AG04449 (cell line): ENCODE data around the gene CD300E.

Experiments
- CTCF ChIA-PET: fragments of 350-600 bp; formaldehyde crosslinking; extraction: SDS; loops from one replicate; lab custom pipeline; 2021; ENCODE audit warnings: antibody characterized with exemption; lab: Yijun Ruan, JAX
- POLR2A ChIA-PET: fragments of 400-600, 350-600 bp; formaldehyde crosslinking; extraction: SDS; loops from one replicate; lab custom pipeline; 2020; ENCODE audit warnings: antibody characterized with exemption, inconsistent platforms; lab: Yijun Ruan, JAX
- DNase-seq: peaks from one replicate; pipeline ENCODE4 v3.0.0-alpha.2; 2010; ENCODE audit warnings: low read depth, low spot score
- H3K4me3 ChIP-seq: 2 replicates; pipeline ENCODE4 v1.5.1; 2011; ENCODE audit warnings: low read depth, mild to moderate bottlenecking, control low read depth, low read length
- TF ChIP-seq, protein P1 (sequence below): IDR thresholded peaks from one replicate; pipeline ENCODE4 v1.5.1; 2011; ENCODE audit warnings: mild to moderate bottlenecking, moderate library complexity, low read length, control low read depth, inconsistent platforms; ENCODE audit not compliant: insufficient read depth; ENCODE audit errors: missing control alignments

CD300E gene

GRCh38 chr17:74605361-74605760 lies 18.2 kb downstream of the CD300E start:
- H3K4me3 ChIP-seq: no peak overlapping the region
- TF ChIP-seq, protein P1, sequence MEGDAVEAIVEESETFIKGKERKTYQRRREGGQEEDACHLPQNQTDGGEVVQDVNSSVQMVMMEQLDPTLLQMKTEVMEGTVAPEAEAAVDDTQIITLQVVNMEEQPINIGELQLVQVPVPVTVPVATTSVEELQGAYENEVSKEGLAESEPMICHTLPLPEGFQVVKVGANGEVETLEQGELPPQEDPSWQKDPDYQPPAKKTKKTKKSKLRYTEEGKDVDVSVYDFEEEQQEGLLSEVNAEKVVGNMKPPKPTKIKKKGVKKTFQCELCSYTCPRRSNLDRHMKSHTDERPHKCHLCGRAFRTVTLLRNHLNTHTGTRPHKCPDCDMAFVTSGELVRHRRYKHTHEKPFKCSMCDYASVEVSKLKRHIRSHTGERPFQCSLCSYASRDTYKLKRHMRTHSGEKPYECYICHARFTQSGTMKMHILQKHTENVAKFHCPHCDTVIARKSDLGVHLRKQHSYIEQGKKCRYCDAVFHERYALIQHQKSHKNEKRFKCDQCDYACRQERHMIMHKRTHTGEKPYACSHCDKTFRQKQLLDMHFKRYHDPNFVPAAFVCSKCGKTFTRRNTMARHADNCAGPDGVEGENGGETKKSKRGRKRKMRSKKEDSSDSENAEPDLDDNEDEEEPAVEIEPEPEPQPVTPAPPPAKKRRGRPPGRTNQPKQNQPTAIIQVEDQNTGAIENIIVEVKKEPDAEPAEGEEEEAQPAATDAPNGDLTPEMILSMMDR: no peak
- peak; percentile 17 for DNase-seq
- CTCF ChIA-PET: no interaction called here
- POLR2A ChIA-PET: no interaction called here

- ChIA-PET CTCF (no interaction called here), POLR2A (no interaction called here)
- H3K4me3 ChIP-seq: no peak overlapping the region
- TF ChIP-seq, protein P1: no peak
- no peak for DNase-seq
Measured at GRCh38 chr17:74604761-74605160, 18.8 kb downstream of the CD300E start.

DNA sequence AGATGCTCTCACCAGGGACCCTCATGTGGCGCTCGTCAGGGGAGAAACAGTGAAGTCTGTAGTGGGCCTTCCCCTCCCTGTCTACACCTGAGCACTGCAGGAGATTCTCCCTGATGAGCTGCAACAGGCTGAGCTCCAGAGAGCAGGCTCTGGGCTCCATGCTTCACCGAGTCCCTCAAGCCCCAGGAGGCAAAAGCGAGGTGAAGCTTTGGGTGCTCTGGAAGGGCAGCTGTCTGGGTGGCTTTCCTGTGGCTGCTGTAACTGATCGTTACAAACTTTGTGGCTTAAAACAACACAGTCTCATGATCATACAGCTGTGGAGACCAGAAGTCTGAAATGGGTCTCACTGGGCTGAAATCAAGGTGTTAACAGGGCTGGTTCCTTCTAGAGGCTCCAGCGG lies 19.3 kb downstream of the CD300E start:
- ChIA-PET POLR2A (no interaction called here), CTCF (interaction anchor here (0.9 kb wide), 1 partner anchor 237 kb away, joined by 3 read pairs; the partner anchor contains the start of gene GPR142)
- DNase-seq: no peak
- H3K4me3 ChIP-seq: no peak overlapping the region
- TF ChIP-seq, protein P1: no peak

DNA sequence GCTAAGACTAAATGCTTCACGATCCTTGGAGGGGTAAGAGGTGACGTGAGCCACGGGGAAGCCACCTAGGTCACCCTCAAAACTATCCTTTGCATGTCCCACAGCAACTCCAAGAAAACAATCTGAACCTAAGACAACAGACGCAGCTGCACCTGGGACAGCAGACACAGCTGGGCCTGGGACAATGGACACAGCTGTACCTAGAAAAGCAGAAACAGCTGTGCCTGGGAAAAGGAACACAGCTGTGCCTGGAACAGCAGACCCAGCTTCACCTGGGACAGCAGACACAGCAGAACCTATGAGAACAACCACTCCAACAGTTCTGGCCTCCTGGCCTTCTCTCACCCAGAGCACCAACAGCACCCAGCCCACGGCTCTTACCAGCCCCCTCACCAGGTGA lies 19.8 kb downstream of the CD300E start:
- CTCF ChIA-PET: interaction anchor here (0.9 to 1.3 kb wide), 2 partner anchors 224 to 236 kb away, joined by 3 to 4 read pairs; partner anchors contain the start of gene GPR142
- TF ChIP-seq, protein P1: no peak
- DNase-seq: no peak
- H3K4me3 ChIP-seq: no peak overlapping the region
- POLR2A ChIA-PET: no interaction called here

DNA sequence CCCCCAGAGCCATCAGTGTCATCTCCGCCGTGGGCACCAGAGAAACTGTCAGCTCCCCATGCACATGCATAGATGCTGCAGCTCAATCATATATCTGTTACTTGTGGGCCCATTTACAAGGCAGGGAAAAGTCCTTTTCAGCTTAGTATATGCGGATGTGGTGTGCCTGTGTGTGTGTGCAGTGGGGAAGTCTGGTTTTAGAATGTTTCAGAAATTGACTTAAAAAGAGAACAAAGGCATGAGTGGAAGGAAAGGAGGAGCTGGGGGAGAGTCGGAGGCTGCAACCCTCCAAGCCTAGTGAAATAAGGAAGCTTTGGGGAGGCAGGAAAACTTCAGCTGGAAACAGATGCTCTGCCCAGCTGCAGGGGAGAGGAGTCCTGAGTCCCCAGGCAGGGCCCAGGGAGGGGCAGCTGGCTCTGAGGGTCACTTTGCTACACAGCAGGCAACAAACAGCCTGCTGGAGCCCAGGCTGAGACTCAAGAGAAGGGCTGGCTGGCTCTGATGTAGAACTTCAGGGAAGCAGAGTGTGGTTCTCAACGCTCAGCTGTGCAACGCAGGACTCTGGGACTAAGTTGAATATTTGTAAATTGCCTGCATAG lies 20.4 kb downstream of the CD300E start:
- no peak overlapping the region for H3K4me3 ChIP-seq
- TF ChIP-seq, protein P1: no peak
- CTCF ChIA-PET: interaction anchor here (1.0 to 1.3 kb wide), 2 partner anchors 224 to 235 kb away, joined by 3 to 4 read pairs; no protein-coding TSS in a partner anchor
- POLR2A ChIA-PET: no interaction called here
- DNase-seq: no peak

GRCh38 chr17:74601944-74602572 lies 21.5 kb downstream of the CD300E start:
- no peak overlapping the region for H3K4me3 ChIP-seq
- TF ChIP-seq, protein P1: peak; percentile 42
- CTCF ChIA-PET: interaction anchor here (1.0 kb wide), 1 partner anchor 10 kb away, joined by 4 read pairs; the partner anchor contains the start of gene CD300LD

More at GRCh38 chr17:74601944-74602572, 21.5 kb downstream of the CD300E start:
- DNase-seq: no peak
- POLR2A ChIA-PET: no interaction called here
